Ovary (tissue), 9 donors: ENCODE data around the gene CAPN5. TPM values are rescaled to one million over a fixed set of nuclear protein-coding genes. Genes with fewer than 3 reads are reported as not detected.

ENCODE experiments used
- DNase-seq, 5 donors: peaks; one replicate each; pipeline ENCODE4 v3.0.0-alpha.2; 2019 to 2020
- H3K27ac ChIP-seq, 2 donors: fragments of 200-600 bp; one replicate each; pipeline versions ENCODE4 v1.5.1 to v1.8.0; 2019 to 2022
- H3K27me3 ChIP-seq: fragments of 200-600 bp; one replicate; pipeline ENCODE4 v1.8.0; 2022
- H3K36me3 ChIP-seq: fragments of 200-600 bp; sonication (generic); one replicate; pipeline ENCODE4 v1.5.1; 2019
- H3K4me1 ChIP-seq: one replicate; pipeline ENCODE4 v1.8.1; 2013; ENCODE audit warnings: mild to moderate bottlenecking, moderate library complexity; ENCODE audit not compliant: insufficient read depth
- H3K4me3 ChIP-seq: fragments of 200-600 bp; sonication (generic); one replicate; pipeline ENCODE4 v1.5.1; 2017
- H3K9me3 ChIP-seq, 2 donors: fragments of 200-600 bp in 1 of 2; sonication (generic) in 1 of 2; one replicate each; pipeline versions ENCODE4 v1.5.1 to v1.8.1; 2013 to 2019; ENCODE audit warnings: mild to moderate bottlenecking in 1 of 2, moderate library complexity in 1 of 2
- EP300 ChIP-seq: sonication (generic); formaldehyde crosslinking; IDR thresholded peaks from one replicate; pipeline ENCODE4 v1.6.1; 2017; ENCODE audit warnings: antibody characterized with exemption
- POLR2A ChIP-seq: fragments of 450-650 bp; IDR thresholded peaks from one replicate; pipeline ENCODE4 v1.6.1; 2017; ENCODE audit warnings: antibody characterized with exemption, mild to moderate bottlenecking, moderate library complexity
- WGBS, 3 donors: extraction: QIAGEN DNeasy Blood & Tissue Kit in 1 of 3; methylation state at CpG; one replicate each; pipeline versions ENCODE4 v1.1.5 to v1.1.7; 2013 to 2017; 5-methylcytosine and 5-hydroxymethylcytosine counted together
- intact Hi-C, 4 donors: fragments of 100-400 bp; cut with DNase I; formaldehyde crosslinking; loops; one replicate each; pipeline versions ENCODE4 v1.11.0 to v1.15.1; 2022 to 2023
- polyA plus RNA-seq, 2 donors: library from polyadenylated mRNA; stranded (reverse); fragments of 200-250 nt in 1 of 2; fragments of 350-450 nt in 1 of 2; fragmentation: Illumina TruSeq in 1 of 2; extraction: RNeasy Lipid Tissue Mini Kit (QIAGEN cat#74804) in 1 of 2; gene quantifications; one replicate each; pipeline ENCODE4 v1.2.3, GENCODE V29; 2013 to 2014
- total RNA-seq, 7 donors: library from RNA; depleted of rRNA in 2 of 7; stranded (reverse); fragments of >200 nt in 2 of 7; fragmentation: NEBNext Ultra II Directional in 3 of 7; extraction: Animal tissue kit (Norgen Biotek cat#: 25700) in 3 of 7; gene quantifications; one replicate each; pipeline versions ENCODE4 v1.1.0 to v1.2.4, GENCODE V29; 2016 to 2023
- TF ChIP-seq, protein P1 (sequence below), 3 donors: fragments of 450-650 bp in 2 of 3; fragments of 200-600 bp in 1 of 3; IDR thresholded peaks; one replicate each; pipeline versions ENCODE4 v1.5.1 to v1.8.0; 2016 to 2022; ENCODE audit warnings: antibody characterized with exemption in 3 of 3, mild to moderate bottlenecking in 1 of 3
- donor health status: DM: no; HTN: no; CAD: no; lungs with moderate emphysema.
- donor health status: DM: no; HTN: no; CAD: no.
- donor health status: Bipolar disorder and iron deficiency.
- donor health status: DM: yes; HTN: yes; CAD: no.
- donor health status: DM: no; HTN: no; CAD: no.
- donor health status: DM: yes; HTN: yes; CAD: no.

CAPN5 gene
- total and polyA plus RNA-seq, 9 donors: 3.0 to 82.2 (median 21.3) TPM

DNA sequence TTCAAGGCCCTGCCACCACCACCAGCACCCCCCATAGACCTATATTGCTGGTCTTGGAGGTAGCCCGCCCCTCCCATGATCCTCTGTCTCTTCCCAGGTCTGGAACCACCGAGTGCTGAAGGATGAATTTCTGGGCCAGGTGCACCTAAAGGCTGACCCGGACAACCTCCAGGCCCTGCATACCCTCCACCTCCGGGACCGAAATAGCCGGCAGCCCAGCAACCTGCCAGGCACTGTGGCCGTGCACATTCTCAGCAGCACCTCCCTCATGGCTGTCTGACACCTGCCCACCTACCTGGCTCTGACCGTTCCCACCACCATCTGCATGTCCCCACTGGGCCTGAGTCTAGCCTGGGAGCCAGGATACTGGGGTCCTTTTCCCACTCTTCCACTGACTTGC is 56.8 kb downstream of the CAPN5 start:
- DNase-seq: no peak
- Histone ChIP-seq H3K4me1 (peaks cover 8% of the 10 kb centered on the region), H3K4me3 (no peak overlapping the region), H3K36me3 (no peaks in the 10 kb centered on the region), H3K27me3 (no peaks in the 10 kb centered on the region), H3K9me3 (no peaks in the 10 kb centered on the region), H3K27ac (no peak overlapping the region)
- intact Hi-C loops: loop anchor here in 2 of 4 donors (10.0 kb wide), 3 partner anchors 351 to 431 kb away; partner anchors contain the start of gene PAK1 (in 1 of the 2)
- WGBS, 3 donors: 87 to 88% (median 87%) methylated on average over 6 to 8 of the region's 8 CpGs
- TF ChIP-seq, protein P1, sequence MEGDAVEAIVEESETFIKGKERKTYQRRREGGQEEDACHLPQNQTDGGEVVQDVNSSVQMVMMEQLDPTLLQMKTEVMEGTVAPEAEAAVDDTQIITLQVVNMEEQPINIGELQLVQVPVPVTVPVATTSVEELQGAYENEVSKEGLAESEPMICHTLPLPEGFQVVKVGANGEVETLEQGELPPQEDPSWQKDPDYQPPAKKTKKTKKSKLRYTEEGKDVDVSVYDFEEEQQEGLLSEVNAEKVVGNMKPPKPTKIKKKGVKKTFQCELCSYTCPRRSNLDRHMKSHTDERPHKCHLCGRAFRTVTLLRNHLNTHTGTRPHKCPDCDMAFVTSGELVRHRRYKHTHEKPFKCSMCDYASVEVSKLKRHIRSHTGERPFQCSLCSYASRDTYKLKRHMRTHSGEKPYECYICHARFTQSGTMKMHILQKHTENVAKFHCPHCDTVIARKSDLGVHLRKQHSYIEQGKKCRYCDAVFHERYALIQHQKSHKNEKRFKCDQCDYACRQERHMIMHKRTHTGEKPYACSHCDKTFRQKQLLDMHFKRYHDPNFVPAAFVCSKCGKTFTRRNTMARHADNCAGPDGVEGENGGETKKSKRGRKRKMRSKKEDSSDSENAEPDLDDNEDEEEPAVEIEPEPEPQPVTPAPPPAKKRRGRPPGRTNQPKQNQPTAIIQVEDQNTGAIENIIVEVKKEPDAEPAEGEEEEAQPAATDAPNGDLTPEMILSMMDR (IDR thresholded peaks at IDR 0.05): no peak

DNA sequence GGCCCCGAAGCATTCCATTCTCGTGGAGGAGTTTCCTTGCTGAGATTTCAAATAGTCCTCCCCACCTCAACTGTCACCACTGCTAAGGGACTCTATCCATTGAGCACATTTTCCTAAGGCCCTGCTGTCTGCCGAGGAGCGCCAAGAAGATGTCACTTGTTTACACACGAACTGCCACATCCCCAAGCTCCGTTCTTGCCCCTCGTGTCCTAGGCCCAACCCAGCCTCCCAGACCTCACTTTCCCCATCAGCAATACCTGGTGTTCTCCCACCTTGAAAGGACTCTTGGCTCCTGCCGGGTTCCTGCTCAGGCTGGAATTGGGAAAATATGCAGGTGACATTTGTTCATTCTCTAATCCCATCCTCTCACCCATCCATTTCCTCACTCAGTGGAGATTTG is 57.3 kb downstream of the CAPN5 start:
- Histone ChIP-seq H3K9me3 (no peaks in the 10 kb centered on the region), H3K27ac (no peak overlapping the region), H3K4me1 (peaks cover 8% of the 10 kb centered on the region), H3K27me3 (no peaks in the 10 kb centered on the region), H3K36me3 (no peaks in the 10 kb centered on the region), H3K4me3 (no peak overlapping the region)
- WGBS, 3 donors: 77 to 83% (median 81%) methylated on average over 8 of the region's 8 CpGs
- TF ChIP-seq, protein P1 (IDR thresholded peaks at IDR 0.05): no peak
- TF ChIP-seq POLR2A (no peak), EP300 (no peak)
- intact Hi-C loops: loop anchor here in 2 of 4 donors (10.0 kb wide), 3 partner anchors 351 to 431 kb away; partner anchors contain the start of gene PAK1 (in 1 of the 2)
- no peak for DNase-seq

DNA sequence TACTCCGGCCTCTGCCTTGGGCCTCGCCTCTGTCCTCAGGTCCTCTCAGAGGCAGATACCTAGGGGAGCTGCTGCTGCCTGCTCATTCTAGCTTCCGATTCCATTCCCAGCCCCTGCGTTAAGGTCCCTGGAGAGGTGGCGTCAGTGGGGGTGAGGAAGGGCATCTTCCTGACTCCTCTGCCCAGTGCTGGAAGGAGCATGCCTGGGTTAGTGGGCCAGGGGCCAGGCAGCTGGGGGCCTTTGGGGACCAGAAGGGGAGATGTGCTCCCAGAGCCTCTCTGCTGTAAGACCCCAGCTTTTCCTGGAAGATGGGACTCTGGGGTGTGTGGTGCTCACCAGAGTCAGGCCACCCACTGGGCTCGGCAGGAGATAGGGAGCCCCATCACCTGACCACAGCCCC is 57.7 kb downstream of the CAPN5 start:
- H3K4me1 ChIP-seq: peaks cover 8% of the 10 kb centered on the region
- H3K27me3 ChIP-seq: no peaks in the 10 kb centered on the region
- H3K9me3 ChIP-seq: no peaks in the 10 kb centered on the region
- no peak overlapping the region for H3K4me3 ChIP-seq
- H3K27ac ChIP-seq: no peak overlapping the region
- TF ChIP-seq EP300 (no peak), POLR2A (no peak)
- TF ChIP-seq, protein P1 (IDR thresholded peaks at IDR 0.05): no peak
- no peaks in the 10 kb centered on the region for H3K36me3 ChIP-seq
- intact Hi-C loops: loop anchor here in 2 of 4 donors (10.0 kb wide), 3 partner anchors 350 to 430 kb away; partner anchors contain the start of gene PAK1 (in 1 of the 2)
- DNase-seq: no peak
- 86 to 91% (median 87%) methylated on average over 6 of the region's 6 CpGs for WGBS, 3 donors

DNA sequence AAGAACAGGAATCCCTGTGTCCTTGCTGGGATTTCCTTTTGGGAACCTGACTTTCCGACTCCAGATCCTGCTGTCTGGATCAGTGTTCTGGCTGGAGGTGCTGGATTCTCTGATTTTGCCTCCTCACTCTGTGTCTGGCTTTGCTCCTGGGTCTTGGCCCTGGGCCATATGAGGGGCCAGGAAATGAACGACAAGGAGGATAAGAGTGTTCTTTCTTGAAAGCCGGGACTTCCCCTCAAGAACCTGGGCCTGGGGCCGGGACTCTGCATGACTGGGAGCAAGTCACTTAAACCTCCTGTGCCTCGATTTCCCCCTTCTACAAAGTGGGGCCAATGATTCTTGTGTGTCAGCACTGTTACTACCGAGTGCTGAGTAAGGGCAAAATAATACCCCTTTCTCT is 58.4 kb downstream of the CAPN5 start:
- intact Hi-C loops: loop anchor here in 3 of 4 donors (5.0 to 10.0 kb wide), 4 partner anchors 62 to 430 kb away; partner anchors contain the start of gene PAK1 (in 1 of the 3)
- Histone ChIP-seq H3K27me3 (no peaks in the 10 kb centered on the region), H3K4me3 (no peak overlapping the region), H3K27ac (no peak overlapping the region), H3K4me1 (peaks cover 8% of the 10 kb centered on the region), H3K36me3 (no peaks in the 10 kb centered on the region), H3K9me3 (no peaks in the 10 kb centered on the region)
- no peak for TF ChIP-seq EP300
- TF ChIP-seq, protein P1 (IDR thresholded peaks at IDR 0.05): no peak
- WGBS, 3 donors: 61 to 66% (median 66%) methylated on average over 6 of the region's 6 CpGs
- peak in 1 of 5 donors; percentile 53 for DNase-seq
